Testis (tissue), 3 donors: ENCODE measurements around the gene SLC35G3. TPM values are rescaled to one million over a fixed set of nuclear protein-coding genes. Genes with fewer than 3 reads are reported as not detected.
"Not testable (repeated sequence)": the region's sequence is repeated elsewhere in the genome, so short reads cannot be mapped to it uniquely, and the experiment has no call there.

Source experiments
- DNase-seq: peaks from one replicate; pipeline ENCODE4 v3.0.0-alpha.2; 2019
- H3K27ac ChIP-seq, 2 donors: fragments of 200-600 bp; sonication (generic); one replicate each; pipeline ENCODE4 v1.5.1; 2019
- H3K27me3 ChIP-seq: fragments of 200-600 bp; sonication (generic); one replicate; pipeline ENCODE4 v1.5.1; 2019
- H3K36me3 ChIP-seq: fragments of 200-600 bp; sonication (generic); one replicate; pipeline ENCODE4 v1.5.1; 2017; ENCODE audit warnings: low read depth; ENCODE audit errors: missing control alignments
- H3K4me1 ChIP-seq: fragments of 200-600 bp; sonication (generic); one replicate; pipeline ENCODE4 v1.5.1; 2019
- H3K4me3 ChIP-seq, 2 donors: fragments of 200-600 bp; sonication (generic); one replicate each; pipeline ENCODE4 v1.5.1; 2017 to 2019
- H3K9me3 ChIP-seq: fragments of 200-600 bp; sonication (generic); one replicate; pipeline ENCODE4 v1.5.1; 2017
- POLR2A ChIP-seq: fragments of 450-650 bp; IDR thresholded peaks from one replicate; pipeline ENCODE4 v1.6.1; 2017; ENCODE audit warnings: antibody characterized with exemption, mild to moderate bottlenecking, moderate library complexity
- WGBS, 2 donors: methylation state at CpG; one replicate each; pipeline ENCODE4 v1.1.5; 2018; 5-methylcytosine and 5-hydroxymethylcytosine counted together
- intact Hi-C: fragments of 100-400 bp; cut with DNase I; formaldehyde crosslinking; loops from one replicate; pipeline ENCODE4 v1.15.1; 2023; ENCODE audit warnings: low total_unique reads
- polyA plus RNA-seq: library from polyadenylated mRNA; stranded (reverse); fragments of 350-450 nt; fragmentation: Illumina TruSeq; extraction: RNeasy Lipid Tissue Mini Kit (QIAGEN cat#74804); gene quantifications from one replicate; pipeline ENCODE4 v1.2.3, GENCODE V29; 2014; ENCODE audit warnings: low read depth, low replicate concordance; ENCODE audit not compliant: insufficient read depth
- total RNA-seq, 2 donors: library from RNA; depleted of rRNA; stranded (reverse); fragments of >200 nt; gene quantifications; one replicate each; pipeline ENCODE4 v1.2.3, GENCODE V29; 2016
- TF ChIP-seq, protein P1 (sequence below), 3 experiments: fragments of 450-650 bp in 2 of 3; fragments of 200-600 bp in 1 of 3; sonication (generic) in 1 of 3; IDR thresholded peaks; one replicate each; pipeline ENCODE4 v1.5.1; 2016 to 2019; ENCODE audit warnings: antibody characterized with exemption in 3 of 3, mild to moderate bottlenecking in 2 of 3, moderate library complexity in 1 of 3

The SLC35G3 gene
- total and polyA plus RNA-seq, 3 donors from 2014 or later = 0.99 to 4.1 (median 2.7) TPM

DNA sequence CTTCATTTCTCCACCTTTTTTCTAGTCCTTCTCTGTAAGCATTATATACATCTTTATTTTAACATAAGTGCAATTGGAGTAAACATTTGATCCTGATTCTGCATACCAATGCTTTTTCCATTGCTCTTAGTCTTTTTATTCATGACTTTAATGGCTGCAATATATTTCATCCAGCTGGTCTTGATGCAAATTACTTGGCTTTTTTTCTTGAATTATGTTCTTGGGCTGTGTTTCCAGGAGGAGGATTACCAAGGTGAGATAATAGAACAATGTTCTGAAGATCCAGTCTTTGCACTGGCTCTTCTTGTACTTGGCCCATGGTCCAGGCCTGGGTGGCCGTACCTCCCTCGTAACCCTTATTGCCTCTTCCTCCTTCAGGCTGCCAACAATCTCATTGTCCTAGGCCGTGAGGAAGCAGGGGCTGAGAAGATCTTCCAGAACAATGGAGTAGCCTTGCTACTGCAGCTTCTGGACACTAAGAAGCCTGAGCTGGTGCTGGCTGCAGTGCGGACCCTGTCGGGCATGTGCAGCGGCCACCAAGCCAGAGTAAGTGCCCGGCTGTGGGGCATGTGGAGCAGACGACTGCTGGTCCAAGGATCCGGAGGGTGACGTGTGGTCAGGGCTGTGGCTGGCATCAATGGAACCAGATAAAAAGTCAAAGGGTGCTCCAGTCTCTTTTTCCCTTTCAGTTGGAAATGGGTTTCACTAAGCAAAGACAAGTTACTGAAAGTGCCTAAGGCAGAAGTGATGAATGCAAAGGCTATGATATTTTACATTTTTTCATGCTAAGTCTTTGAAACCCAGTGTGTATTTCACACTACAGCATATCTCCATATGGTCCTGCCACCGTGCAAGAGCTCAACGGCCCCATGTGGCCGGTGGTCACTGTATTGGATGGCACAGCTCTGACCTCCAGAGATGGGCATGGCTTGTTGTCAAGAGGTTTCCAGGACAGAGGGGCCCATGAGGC, 39.7 kb downstream of the SLC35G3 start:
- H3K36me3 ChIP-seq = no peaks in the 10 kb centered on the region
- no peaks in the 10 kb centered on the region for H3K9me3 ChIP-seq
- H3K27ac ChIP-seq = no peak overlapping the region
- DNase-seq = no peak
- intact Hi-C loops = no loop called here
- H3K27me3 ChIP-seq = no peaks in the 10 kb centered on the region
- TF ChIP-seq, protein P1, sequence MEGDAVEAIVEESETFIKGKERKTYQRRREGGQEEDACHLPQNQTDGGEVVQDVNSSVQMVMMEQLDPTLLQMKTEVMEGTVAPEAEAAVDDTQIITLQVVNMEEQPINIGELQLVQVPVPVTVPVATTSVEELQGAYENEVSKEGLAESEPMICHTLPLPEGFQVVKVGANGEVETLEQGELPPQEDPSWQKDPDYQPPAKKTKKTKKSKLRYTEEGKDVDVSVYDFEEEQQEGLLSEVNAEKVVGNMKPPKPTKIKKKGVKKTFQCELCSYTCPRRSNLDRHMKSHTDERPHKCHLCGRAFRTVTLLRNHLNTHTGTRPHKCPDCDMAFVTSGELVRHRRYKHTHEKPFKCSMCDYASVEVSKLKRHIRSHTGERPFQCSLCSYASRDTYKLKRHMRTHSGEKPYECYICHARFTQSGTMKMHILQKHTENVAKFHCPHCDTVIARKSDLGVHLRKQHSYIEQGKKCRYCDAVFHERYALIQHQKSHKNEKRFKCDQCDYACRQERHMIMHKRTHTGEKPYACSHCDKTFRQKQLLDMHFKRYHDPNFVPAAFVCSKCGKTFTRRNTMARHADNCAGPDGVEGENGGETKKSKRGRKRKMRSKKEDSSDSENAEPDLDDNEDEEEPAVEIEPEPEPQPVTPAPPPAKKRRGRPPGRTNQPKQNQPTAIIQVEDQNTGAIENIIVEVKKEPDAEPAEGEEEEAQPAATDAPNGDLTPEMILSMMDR (IDR thresholded peaks at IDR 0.05) = no peak
- no peak for TF ChIP-seq POLR2A
- no peaks in the 10 kb centered on the region for H3K4me1 ChIP-seq
- WGBS, 2 donors = 81 to 86% methylated on average over 13 of the region's 13 CpGs
- no peak overlapping the region for H3K4me3 ChIP-seq

DNA sequence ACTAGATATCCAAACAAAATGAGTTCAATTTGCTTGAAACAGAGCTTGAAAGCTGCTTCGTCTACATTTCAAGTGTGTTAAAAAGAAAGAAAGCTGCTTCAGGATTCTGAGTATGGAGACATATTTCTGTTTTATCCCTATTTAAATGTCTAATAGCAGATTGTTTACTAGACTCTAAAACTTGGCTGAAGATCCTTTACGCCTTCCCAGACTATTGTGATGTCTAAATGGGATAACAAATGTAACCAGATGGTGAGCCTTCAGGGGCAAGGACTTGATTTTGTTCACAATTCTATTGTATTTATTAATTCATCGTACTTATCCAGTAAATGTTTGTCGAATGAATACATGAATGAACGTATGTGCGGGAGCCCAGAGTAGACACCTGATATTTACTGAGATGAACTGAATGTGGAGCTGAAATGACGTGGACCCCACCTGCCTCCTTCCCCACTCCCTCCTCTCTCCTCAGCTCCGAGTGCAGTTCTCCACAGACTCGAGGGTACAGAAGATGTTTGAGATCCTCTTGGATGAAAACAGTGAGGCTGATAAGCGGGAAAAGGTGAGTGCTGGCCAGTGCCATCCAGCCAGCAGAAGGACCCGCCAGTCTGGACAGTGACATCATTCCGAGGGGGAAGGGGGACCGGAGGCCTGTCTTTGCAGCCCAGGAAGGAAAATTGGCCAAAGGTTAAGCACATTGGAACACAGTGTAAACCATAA, 41.6 kb downstream of the SLC35G3 start:
- WGBS, 2 donors = 75 to 77% methylated on average over 13 of the region's 13 CpGs
- TF ChIP-seq, protein P1 (IDR thresholded peaks at IDR 0.05) = no peak
- TF ChIP-seq POLR2A = no peak
- DNase-seq = no peak
- Histone ChIP-seq H3K9me3 (no peaks in the 10 kb centered on the region), H3K27ac (no peak overlapping the region), H3K4me3 (no peak overlapping the region), H3K36me3 (no peaks in the 10 kb centered on the region), H3K27me3 (no peaks in the 10 kb centered on the region), H3K4me1 (no peaks in the 10 kb centered on the region)
- intact Hi-C loops = no loop called here

DNA sequence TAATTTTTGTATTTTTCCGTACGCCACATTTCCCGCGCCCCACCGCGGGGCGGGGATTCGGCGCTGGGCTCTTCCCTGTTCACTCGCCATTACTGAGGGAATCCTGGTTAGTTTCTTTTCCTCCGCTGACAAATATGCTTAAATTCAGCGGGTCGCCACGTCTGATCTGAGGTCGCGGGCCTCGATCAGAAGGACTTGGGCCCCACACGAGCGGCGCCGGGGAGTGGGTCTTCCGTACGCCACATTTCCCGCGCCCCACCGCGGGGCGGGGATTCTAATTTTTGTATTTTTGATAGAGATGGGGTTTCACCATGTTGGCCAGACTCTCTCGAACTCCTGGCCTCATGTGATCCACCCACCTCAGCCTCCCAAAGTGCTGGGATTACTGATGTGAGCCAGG, 43.1 kb downstream of the SLC35G3 start:
- 75 to 81% methylated on average over 29 of the region's 29 CpGs for WGBS, 2 donors
- H3K27ac ChIP-seq, intact Hi-C loops, DNase-seq, H3K36me3 ChIP-seq, H3K4me3 ChIP-seq, H3K27me3 ChIP-seq, H3K9me3 ChIP-seq, H3K4me1 ChIP-seq: not testable (repeated sequence)

DNA sequence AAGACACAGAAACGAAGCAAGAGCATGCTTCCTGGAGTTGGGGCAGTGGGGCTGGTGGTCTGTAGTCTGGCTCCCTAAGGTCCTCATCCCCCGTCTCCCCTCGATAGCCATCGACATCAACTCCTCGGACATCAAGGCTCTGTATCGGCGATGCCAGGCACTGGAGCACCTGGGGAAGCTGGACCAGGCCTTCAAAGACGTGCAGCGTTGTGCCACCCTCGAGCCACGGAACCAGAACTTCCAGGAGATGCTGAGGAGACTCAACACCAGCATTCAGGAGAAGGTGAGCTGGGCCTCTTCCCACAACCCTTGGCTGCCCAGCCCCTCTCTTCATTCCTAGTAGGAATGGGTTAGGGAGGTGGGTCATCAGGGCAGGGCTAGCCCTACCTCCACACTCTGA, 44.3 kb downstream of the SLC35G3 start:
- H3K27me3 ChIP-seq = no peaks in the 10 kb centered on the region
- no peak for TF ChIP-seq POLR2A
- TF ChIP-seq, protein P1 (IDR thresholded peaks at IDR 0.05) = no peak
- intact Hi-C loops = no loop called here
- no peaks in the 10 kb centered on the region for H3K4me1 ChIP-seq
- no peaks in the 10 kb centered on the region for H3K36me3 ChIP-seq
- no peaks in the 10 kb centered on the region for H3K9me3 ChIP-seq
- H3K27ac ChIP-seq = no peak overlapping the region
- 95 to 97% methylated on average over 4 to 11 of the region's 11 CpGs for WGBS, 2 donors
- no peak overlapping the region for H3K4me3 ChIP-seq
- DNase-seq = no peak

DNA sequence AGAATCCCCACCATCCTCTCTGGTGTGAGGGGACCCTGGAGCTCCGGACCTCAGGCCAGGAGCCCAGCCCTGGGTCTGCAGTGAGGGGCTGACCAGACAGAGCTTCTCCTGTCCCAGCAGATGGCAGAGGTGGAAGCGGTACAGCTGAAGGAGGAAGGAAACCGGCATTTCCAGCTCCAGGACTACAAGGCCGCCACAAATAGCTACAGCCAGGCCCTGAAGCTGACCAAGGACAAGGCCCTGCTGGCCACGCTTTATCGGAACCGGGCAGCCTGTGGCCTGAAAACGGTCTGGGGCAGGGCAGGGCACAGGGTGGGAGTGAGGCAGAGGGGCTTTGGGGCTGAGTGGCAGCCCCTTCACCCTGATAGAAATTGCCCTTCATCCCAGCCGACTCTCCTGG, 46.0 kb downstream of the SLC35G3 start:
- intact Hi-C loops = no loop called here
- H3K4me1 ChIP-seq = no peaks in the 10 kb centered on the region
- 64 to 73% methylated on average over 8 to 9 of the region's 9 CpGs for WGBS, 2 donors
- TF ChIP-seq, protein P1 (IDR thresholded peaks at IDR 0.05) = no peak
- no peak for TF ChIP-seq POLR2A
- no peaks in the 10 kb centered on the region for H3K36me3 ChIP-seq
- no peaks in the 10 kb centered on the region for H3K9me3 ChIP-seq
- no peak for DNase-seq
- no peaks in the 10 kb centered on the region for H3K27me3 ChIP-seq
- no peak overlapping the region for H3K27ac ChIP-seq
- no peak overlapping the region for H3K4me3 ChIP-seq
